ENCODE measurements around the gene GALNT14.

The GALNT14 gene

GRCh38 chr2:31011587-31011986 is 126.7 kb downstream of the GALNT14 start:
- DNase-seq (ENCODE audit: low spot score), result no peak

- DNase-seq (ENCODE audit: low spot score), result no peak
Measured at GRCh38 chr2:31008561-31009114, 129.6 kb downstream of the GALNT14 start.

GRCh38 chr2:31004257-31004656 is 134.0 kb downstream of the GALNT14 start:
- no peak for DNase-seq (ENCODE audit: low spot score)

- no peak for DNase-seq (ENCODE audit: low spot score)
Measured at GRCh38 chr2:31003749-31004148, 134.5 kb downstream of the GALNT14 start.

- no peak for DNase-seq (ENCODE audit: low spot score)
Measured at GRCh38 chr2:31002537-31003150, 135.6 kb downstream of the GALNT14 start.

DNA sequence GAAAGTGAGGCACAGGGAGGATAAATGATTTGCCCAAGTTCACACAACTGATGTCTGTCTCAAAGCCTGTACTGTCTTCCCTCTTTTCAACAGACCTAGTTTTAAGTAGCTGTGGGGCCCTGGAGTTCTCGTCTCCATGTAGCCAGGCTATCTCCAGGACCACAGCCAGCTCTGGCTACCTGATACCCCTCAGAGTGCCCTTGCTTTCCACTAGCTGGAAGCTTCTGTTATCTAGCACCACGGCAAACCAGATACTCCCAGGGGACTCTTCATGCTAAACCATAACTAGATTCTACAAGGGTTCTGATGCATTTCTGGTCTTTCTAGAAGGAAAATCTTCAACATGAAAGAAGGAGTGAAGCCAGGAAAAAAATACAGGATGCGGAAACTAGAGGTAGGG is 137.3 kb downstream of the GALNT14 start:
- DNase-seq (ENCODE audit: low spot score), result no peak

DNA sequence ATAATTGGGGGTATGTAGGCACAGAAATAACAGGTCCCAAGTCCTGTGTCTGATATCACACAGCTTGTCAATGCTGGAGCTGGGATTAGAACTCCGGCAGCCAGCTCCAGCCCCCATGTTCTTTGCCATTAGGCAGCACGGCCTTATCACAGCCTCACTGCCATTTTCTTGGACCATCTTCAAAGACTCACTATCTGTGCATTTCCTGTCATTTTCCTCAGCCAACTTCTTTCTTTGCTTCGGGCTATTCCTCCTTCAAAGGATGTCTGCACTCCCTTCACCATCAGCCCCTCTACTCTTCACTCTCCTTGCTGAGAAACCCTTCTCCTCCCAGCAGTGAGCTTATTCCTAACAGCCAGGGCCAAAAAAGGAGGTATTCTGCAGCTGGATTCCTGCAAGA is 139.6 kb downstream of the GALNT14 start:
- DNase-seq (ENCODE audit: low spot score), result no peak

GRCh38 chr2:30997979-30998378 is 140.3 kb downstream of the GALNT14 start:
- no peak for DNase-seq (ENCODE audit: low spot score)

DNA sequence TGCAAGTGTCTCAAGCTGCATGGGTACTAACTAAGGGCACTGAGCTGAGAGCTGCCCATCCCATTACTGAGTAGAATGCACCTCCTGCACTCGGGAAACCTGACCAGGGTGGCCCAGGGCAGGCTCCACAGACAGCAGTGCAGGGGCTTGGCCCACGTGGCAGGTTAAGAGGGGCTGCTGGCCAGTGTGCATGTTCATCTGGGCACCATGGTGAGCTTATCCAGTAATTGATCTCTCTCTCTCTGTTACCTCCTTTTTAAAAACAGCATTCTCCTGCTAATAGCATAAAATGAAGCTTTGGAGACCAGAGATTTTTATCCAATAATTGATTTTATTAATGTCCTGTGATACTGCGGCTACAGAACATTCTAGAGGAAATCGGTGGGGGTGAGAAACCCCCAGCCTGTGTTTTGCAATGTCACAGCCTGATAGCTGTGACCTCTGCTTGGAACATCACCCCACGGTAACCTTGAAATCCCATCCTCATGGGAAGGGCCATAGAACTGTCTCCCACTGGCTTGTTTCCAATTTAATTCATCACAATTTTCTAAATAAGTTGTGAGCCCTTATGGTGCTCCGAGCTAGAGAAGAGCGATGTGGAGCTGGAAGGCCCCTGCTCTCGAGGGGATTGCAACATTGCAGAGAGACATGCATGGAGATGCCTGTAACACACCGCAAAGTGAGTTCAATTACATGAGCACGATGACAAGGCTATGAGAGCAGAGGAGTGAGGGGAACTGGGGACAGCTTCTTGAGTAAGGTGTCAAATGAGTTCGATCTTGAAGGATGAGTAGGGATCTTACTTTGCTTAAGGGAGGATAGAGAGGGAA is 143.8 kb downstream of the GALNT14 start:
- DNase-seq (ENCODE audit: low spot score), result no peak

- DNase-seq (ENCODE audit: low spot score), result no peak
Measured at GRCh38 chr2:30992781-30993180, 145.5 kb downstream of the GALNT14 start.

DNA sequence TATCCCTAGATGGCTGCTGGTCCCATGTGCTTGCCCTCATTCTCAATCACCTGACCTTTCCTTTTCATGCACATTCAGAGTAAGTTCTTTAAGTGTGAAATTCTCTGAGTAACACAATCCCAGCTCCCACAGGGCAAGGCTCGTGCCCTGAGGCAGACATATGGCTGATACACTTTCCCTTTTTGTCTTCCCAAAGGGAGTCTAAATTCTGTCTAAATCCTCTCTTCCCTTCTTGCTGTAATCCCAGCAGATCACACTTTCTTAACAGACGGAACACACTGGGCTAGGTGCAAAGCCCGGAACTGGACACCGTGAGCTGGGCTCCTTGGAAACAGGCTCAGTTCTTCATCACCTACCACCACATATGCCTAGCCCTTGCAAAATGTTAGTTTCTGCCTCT is 147.6 kb downstream of the GALNT14 start:
- DNase-seq (ENCODE audit: low spot score), result no peak

GRCh38 chr2:30990176-30990575 is 148.1 kb downstream of the GALNT14 start:
- no peak for DNase-seq (ENCODE audit: low spot score)

- DNase-seq (ENCODE audit: low spot score), result no peak
Measured at GRCh38 chr2:30989746-30990145, 148.5 kb downstream of the GALNT14 start.

DNA sequence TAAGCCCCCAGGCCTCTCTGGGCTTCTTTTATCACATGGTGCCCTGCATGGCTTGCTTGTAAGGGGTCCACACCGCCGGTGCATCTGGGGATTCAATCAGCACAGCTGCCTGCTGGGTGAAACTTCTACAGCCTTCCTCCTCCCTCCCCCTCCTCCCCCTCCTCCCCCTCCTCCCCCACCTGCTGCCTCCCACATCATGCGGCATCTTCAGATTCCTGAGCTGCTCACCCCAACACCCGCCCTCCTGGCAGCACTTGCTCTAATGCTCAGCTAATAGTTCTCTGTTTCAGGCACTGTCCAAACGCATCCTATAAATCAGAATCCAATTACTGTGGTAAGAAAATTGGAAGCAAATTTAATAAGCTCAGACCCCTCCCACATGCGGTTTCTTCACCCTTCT is 150.7 kb downstream of the GALNT14 start:
- no peak for DNase-seq (ENCODE audit: low spot score)

DNA sequence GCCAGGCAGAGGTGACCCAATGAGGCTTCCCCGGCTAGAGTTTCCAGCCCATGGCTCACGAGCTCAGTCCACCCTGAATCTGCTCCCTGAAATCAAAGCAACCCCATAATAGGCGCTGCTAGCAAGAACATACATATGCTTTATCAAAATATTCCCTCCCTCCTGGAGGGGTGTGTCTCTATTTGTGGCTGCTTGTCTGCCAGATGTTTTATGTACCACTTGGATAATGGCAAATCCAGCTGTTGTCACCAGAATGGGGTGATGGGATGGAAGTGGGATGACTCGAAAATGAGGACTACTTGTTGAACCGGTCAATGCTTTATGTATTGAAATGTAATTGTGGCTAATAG is 152.0 kb downstream of the GALNT14 start:
- no peak for DNase-seq (ENCODE audit: low spot score)

DNA sequence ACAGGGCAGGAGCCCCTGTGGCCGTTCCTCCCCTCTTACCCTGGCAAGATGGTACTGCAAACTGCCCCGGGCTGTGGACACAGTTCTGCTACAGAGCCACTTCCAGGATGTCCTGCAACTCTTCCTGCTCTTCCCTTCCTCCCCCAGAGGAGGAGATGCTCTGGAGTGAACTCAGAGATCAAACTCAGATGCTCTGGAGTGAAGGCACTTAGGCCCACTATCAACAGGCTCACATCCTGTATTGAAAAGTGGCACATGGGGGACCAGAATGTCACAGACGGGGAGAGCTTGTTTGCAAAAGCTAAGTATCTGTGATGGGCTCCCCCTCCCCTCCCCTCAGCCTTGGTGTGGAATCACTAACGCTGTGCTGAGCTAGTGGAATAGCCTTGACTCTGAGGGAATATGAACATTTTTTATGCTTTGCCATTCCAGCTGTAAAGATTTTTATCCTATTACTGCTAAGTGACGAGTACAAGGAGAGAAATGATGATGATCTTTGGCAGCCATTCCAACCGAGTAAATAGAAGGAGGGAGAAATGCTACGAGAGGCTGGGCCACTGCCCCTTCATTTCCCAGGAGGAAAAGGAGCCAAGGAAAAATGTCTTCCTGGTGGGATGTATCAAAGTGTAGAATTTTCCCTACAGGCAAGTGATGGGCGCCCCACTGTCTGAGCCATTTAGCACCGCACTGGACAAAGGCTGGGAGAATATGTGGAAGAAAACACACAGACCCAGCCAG is 152.6 kb downstream of the GALNT14 start:
- no peak for DNase-seq (ENCODE audit: low spot score)

DNA sequence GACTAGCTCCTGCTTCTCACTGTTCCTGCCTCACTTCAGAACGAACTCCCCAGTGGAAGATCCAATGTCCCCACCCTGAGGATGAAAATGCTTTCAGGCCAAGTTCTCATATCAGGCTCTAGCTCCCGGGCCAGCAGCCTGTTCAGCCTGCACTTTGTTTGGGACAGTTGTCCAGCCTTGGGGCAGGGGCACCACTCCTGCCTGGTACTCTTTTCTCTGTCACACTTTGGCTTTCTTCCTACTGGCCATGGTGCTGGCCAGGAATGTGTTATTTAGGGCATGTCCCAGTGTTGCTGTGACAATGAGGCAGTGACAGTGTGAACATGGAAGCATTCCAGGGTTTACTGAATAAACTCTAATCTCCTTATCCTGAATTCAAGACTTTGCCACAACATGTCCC is 154.1 kb downstream of the GALNT14 start:
- no peak for DNase-seq (ENCODE audit: low spot score)

DNA sequence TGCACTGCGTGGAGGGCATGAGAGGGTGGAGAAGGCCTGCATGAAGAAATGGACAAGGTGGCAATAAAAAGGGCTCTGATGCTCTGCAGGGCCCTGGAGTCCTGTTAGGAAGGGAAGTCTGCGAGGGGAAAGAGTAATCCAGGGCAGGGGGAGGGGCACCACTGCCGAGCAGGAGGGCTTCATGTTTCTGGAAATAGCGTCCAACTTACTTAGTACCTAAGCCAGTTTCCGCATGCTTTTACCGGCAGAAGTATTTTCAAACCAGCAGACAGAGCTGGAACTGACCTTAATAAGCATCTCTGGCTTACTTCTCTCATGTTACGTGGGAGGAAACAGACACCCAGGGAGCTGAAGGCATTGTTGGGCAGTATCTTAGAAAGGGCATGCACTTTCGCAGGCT is 156.7 kb downstream of the GALNT14 start:
- DNase-seq (ENCODE audit: low spot score), result no peak

DNA sequence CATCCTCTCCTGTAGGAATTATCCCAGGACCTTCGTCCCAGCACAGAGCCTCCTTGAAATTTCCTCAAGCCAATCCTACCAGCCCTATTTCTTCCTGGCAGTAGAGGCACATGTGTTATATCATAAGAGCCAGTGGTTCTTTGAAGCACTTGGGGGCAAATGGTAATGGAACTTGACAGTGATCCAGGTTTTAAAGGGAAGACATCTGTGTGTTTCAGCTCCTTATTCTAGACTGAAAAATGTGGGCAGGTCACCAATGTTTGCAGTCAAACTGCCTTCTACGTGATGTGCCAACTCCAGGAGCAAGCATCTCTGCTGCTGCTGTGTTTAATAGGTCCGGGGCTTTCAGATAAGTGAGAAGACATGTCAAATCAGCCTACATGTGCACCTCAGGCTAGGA is 157.1 kb downstream of the GALNT14 start:
- no peak for DNase-seq (ENCODE audit: low spot score)

DNA sequence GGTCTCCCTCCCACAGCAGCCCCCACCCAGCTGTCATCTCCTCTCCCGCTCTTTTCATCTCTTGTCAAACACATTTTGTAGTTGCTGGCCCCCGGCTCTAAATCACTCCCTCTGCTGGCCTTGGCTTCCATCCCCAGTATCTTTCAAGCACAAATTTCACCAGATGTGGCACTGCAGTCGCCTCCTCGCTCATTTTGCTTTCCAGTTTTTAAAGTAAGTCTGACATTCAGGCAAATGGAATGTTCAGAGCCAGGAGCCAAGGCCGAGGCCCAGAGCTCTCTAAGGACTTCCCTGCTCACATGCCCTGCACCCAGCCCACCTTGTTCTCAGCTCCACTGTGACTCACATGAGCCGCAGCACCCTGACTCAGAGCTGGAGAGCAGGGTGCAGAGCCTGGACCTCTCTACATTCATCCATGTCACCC is 158.4 kb downstream of the GALNT14 start:
- peak; percentile 45 for DNase-seq (ENCODE audit: low spot score)

GRCh38 chr2:30978854-30979253 is 159.4 kb downstream of the GALNT14 start:
- no peak for DNase-seq (ENCODE audit: low spot score)

GRCh38 chr2:30978044-30978443 is 160.2 kb downstream of the GALNT14 start:
- DNase-seq (ENCODE audit: low spot score), result no peak

GRCh38 chr2:30975156-30975555 is 163.1 kb downstream of the GALNT14 start:
- no peak for DNase-seq (ENCODE audit: low spot score)
